Measurements from ENCODE around the gene MFNG.

MFNG gene

DNA sequence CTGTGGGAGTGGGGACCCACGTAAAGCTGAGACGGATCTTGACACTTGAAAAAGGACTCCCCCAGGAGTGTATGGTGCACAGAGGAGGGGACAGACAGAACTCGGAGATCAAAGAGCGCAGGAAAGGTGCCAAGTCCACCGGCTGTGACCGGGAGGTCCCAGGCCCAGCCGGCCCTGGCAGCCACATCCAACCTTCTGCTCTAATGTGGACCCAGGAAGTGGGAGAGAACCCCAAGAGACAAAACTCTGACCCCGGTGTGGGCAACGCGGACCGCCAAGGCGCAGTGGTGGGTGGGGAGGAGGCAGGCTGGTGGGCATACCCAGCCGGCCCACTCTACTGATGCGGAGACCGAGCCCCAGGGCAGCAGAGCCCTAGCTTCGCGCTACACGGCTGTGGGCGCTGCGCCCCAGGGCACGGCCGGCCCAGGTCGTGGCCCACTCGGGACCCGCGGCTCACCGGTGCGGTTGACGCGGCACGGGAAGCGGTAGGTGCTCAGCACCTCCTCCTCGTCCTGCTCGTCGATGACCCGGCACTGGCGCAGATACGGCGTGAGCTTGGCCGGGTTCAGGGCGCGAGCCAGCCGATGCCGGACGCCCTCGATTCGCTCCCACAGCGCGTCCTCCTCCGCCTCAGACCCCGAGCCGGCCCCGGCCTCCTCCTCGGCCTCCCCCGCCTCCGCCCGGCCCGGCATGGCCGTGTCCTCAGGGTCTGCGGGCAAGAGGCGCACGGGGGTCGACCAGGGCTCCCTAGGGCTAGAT, 32.5 kb upstream of the MFNG start (continued):
- peak; percentile 61 for TF ChIP-seq PBX3 (CRISPR knock-in tag; IDR thresholded peaks at IDR 0.05)
- TF ChIP-seq ZFP37 (tag by site-specific recombination; IDR thresholded peaks at IDR 0.05), result no peak
- TF ChIP-seq IKZF3 (tag by site-specific recombination; IDR thresholded peaks at IDR 0.05), result no peak
- TF ChIP-seq, protein P1, sequence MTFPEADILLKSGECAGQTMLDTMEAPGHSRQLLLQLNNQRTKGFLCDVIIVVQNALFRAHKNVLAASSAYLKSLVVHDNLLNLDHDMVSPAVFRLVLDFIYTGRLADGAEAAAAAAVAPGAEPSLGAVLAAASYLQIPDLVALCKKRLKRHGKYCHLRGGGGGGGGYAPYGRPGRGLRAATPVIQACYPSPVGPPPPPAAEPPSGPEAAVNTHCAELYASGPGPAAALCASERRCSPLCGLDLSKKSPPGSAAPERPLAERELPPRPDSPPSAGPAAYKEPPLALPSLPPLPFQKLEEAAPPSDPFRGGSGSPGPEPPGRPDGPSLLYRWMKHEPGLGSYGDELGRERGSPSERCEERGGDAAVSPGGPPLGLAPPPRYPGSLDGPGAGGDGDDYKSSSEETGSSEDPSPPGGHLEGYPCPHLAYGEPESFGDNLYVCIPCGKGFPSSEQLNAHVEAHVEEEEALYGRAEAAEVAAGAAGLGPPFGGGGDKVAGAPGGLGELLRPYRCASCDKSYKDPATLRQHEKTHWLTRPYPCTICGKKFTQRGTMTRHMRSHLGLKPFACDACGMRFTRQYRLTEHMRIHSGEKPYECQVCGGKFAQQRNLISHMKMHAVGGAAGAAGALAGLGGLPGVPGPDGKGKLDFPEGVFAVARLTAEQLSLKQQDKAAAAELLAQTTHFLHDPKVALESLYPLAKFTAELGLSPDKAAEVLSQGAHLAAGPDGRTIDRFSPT (tag by site-specific recombination; IDR thresholded peaks at IDR 0.05), result peak; percentile 75; the same call in 1 of the 2 replicates
- TF ChIP-seq, protein P2, sequence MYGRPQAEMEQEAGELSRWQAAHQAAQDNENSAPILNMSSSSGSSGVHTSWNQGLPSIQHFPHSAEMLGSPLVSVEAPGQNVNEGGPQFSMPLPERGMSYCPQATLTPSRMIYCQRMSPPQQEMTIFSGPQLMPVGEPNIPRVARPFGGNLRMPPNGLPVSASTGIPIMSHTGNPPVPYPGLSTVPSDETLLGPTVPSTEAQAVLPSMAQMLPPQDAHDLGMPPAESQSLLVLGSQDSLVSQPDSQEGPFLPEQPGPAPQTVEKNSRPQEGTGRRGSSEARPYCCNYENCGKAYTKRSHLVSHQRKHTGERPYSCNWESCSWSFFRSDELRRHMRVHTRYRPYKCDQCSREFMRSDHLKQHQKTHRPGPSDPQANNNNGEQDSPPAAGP (tag by site-specific recombination; IDR thresholded peaks at IDR 0.05), result peak; percentile 62; the same call in 1 of the 2 replicates
- TF ChIP-seq ZNF10 (tag by site-specific recombination; IDR thresholded peaks at IDR 0.05), result no peak
- peak; percentile 67; the same call in 1 of the 2 replicates for TF ChIP-seq ZBTB20 (tag by site-specific recombination; IDR thresholded peaks at IDR 0.05)
- TF ChIP-seq ZNF324 (tag by site-specific recombination; IDR thresholded peaks at IDR 0.05), result no peak
- no peak for TF ChIP-seq ZSCAN4 (tag by site-specific recombination; IDR thresholded peaks at IDR 0.05)
- TF ChIP-seq ZFHX2 (tag by site-specific recombination; conservative IDR thresholded peaks at IDR 0.05), result peak; percentile 80
- no peak for TF ChIP-seq GFI1B (tag by site-specific recombination; IDR thresholded peaks at IDR 0.05)
- no peak for TF ChIP-seq ZNF112 (tag by site-specific recombination; IDR thresholded peaks at IDR 0.05)
- TF ChIP-seq ZBTB11 (tag by site-specific recombination; conservative IDR thresholded peaks at IDR 0.05; ENCODE audit: low read depth), result no peak
- no peak for TF ChIP-seq REPIN1 (tag by site-specific recombination; IDR thresholded peaks at IDR 0.05; ENCODE audit: low read depth)
- peak; percentile 23; the same call in 1 of the 2 replicates for TF ChIP-seq MYNN (tag by site-specific recombination; IDR thresholded peaks at IDR 0.05; ENCODE audit: borderline replicate concordance)
- no peak for TF ChIP-seq ZNF843 (tag by site-specific recombination; IDR thresholded peaks at IDR 0.05)
- no peak for TF ChIP-seq ZNF610 (tag by site-specific recombination; IDR thresholded peaks at IDR 0.05; ENCODE audit: borderline replicate concordance)
- TF ChIP-seq, protein P3, sequence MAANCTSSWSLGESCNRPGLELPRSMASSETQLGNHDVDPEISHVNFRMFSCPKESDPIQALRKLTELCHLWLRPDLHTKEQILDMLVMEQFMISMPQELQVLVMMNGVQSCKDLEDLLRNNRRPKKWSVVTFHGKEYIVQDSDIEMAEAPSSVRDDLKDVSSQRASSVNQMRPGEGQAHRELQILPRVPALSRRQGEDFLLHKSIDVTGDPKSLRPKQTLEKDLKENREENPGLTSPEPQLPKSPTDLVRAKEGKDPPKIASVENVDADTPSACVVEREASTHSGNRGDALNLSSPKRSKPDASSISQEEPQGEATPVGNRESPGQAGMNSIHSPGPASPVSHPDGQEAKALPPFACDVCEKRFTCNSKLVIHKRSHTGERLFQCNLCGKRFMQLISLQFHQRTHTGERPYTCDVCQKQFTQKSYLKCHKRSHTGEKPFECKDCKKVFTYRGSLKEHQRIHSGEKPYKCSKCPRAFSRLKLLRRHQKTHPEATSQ (tag by site-specific recombination; IDR thresholded peaks at IDR 0.05), result peak; percentile 66; the same call in 1 of the 2 replicates
- TF ChIP-seq ZFP41 (tag by site-specific recombination; IDR thresholded peaks at IDR 0.05; ENCODE audit: borderline replicate concordance), result no peak
- TF ChIP-seq ZNF510 (tag by site-specific recombination; IDR thresholded peaks at IDR 0.05; ENCODE audit: insufficient replicate concordance), result no peak
- no peak for TF ChIP-seq ZNF140 (tag by site-specific recombination; IDR thresholded peaks at IDR 0.05)
- TF ChIP-seq BCL6B (tag by site-specific recombination; IDR thresholded peaks at IDR 0.05), result no peak
- TF ChIP-seq, protein P4, sequence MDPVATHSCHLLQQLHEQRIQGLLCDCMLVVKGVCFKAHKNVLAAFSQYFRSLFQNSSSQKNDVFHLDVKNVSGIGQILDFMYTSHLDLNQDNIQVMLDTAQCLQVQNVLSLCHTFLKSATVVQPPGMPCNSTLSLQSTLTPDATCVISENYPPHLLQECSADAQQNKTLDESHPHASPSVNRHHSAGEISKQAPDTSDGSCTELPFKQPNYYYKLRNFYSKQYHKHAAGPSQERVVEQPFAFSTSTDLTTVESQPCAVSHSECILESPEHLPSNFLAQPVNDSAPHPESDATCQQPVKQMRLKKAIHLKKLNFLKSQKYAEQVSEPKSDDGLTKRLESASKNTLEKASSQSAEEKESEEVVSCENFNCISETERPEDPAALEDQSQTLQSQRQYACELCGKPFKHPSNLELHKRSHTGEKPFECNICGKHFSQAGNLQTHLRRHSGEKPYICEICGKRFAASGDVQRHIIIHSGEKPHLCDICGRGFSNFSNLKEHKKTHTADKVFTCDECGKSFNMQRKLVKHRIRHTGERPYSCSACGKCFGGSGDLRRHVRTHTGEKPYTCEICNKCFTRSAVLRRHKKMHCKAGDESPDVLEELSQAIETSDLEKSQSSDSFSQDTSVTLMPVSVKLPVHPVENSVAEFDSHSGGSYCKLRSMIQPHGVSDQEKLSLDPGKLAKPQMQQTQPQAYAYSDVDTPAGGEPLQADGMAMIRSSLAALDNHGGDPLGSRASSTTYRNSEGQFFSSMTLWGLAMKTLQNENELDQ (tag by site-specific recombination; IDR thresholded peaks at IDR 0.05; ENCODE audit: low read depth), result no peak
- TF ChIP-seq ZNF248 (tag by site-specific recombination; IDR thresholded peaks at IDR 0.05), result no peak
